PFSK-1 (cell line): ENCODE results near the gene WNT16.

Source experiments
- POLR2AphosphoS5 ChIP-seq: IDR thresholded peaks from 2 replicates; pipeline ENCODE4 v1.6.1; 2012; ENCODE audit warnings: low read depth, mild to moderate bottlenecking, control low read depth, low read length, moderate library complexity
- SIN3A ChIP-seq: IDR thresholded peaks from 2 replicates; pipeline ENCODE4 v1.6.1; 2012; ENCODE audit warnings: mild to moderate bottlenecking, low read length, moderate library complexity, borderline replicate concordance; ENCODE audit not compliant: insufficient read depth
- TAF1 ChIP-seq: IDR thresholded peaks from 2 replicates; pipeline ENCODE4 v1.6.1; 2012; ENCODE audit warnings: low read length, control low read depth, borderline replicate concordance; ENCODE audit not compliant: insufficient read depth
- TF ChIP-seq, protein P1 (sequence below), 2 experiments: IDR thresholded peaks; 2 replicates each; pipeline versions ENCODE4 v1.6.1 to v1.8.0; 2011 to 2012; ENCODE audit warnings: low read depth in 2 of 2, low read length in 2 of 2, control low read depth in 1 of 2, inconsistent platforms in 1 of 2, mild to moderate bottlenecking in 1 of 2, moderate library complexity in 1 of 2; ENCODE audit not compliant: insufficient read depth in 1 of 2

DNA sequence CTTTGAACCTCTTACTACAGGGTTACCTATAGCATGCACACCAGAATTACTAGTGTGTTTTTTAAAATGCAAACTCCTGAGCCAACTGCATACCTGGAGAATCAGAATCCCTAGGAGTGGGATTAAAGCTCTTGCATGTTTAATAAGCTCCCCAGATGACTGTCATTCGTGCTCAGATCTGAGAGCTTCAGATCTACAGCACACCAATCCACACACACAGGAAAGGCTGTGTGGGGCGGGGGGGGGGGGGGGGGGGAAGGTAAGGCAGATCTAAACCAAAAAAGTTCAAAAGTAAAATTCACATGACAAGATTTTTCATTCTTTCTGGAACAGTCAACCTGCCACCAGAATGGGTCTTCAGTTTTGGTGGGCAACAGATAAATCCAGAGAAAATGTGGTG is 61.8 kb downstream of the WNT16 start:
- TF ChIP-seq SIN3A = no peak
- no peak for TF ChIP-seq POLR2AphosphoS5
- no peak for TF ChIP-seq TAF1
- TF ChIP-seq, protein P1, sequence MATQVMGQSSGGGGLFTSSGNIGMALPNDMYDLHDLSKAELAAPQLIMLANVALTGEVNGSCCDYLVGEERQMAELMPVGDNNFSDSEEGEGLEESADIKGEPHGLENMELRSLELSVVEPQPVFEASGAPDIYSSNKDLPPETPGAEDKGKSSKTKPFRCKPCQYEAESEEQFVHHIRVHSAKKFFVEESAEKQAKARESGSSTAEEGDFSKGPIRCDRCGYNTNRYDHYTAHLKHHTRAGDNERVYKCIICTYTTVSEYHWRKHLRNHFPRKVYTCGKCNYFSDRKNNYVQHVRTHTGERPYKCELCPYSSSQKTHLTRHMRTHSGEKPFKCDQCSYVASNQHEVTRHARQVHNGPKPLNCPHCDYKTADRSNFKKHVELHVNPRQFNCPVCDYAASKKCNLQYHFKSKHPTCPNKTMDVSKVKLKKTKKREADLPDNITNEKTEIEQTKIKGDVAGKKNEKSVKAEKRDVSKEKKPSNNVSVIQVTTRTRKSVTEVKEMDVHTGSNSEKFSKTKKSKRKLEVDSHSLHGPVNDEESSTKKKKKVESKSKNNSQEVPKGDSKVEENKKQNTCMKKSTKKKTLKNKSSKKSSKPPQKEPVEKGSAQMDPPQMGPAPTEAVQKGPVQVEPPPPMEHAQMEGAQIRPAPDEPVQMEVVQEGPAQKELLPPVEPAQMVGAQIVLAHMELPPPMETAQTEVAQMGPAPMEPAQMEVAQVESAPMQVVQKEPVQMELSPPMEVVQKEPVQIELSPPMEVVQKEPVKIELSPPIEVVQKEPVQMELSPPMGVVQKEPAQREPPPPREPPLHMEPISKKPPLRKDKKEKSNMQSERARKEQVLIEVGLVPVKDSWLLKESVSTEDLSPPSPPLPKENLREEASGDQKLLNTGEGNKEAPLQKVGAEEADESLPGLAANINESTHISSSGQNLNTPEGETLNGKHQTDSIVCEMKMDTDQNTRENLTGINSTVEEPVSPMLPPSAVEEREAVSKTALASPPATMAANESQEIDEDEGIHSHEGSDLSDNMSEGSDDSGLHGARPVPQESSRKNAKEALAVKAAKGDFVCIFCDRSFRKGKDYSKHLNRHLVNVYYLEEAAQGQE (IDR thresholded peaks at IDR 0.05; ENCODE audit: insufficient read depth in 1 of 2, low read depth in 2 of 2, low read length in 2 of 2) = no peak
